ENCODE results near the gene CCSER2. TPM values are rescaled to one million over a fixed set of nuclear protein-coding genes. Genes with fewer than 3 reads are reported as not detected.
A peak's percentile ranks its signal among the peaks of the same experiment; 100 is the strongest.
"Not testable (repeated sequence)": the region's sequence is repeated elsewhere in the genome, so short reads cannot be mapped to it uniquely, and the experiment has no call there.

Gene CCSER2
- total RNA-seq, 6 experiments from 2014 or later: 18.2 to 28.8 (median 25.9) TPM

DNA sequence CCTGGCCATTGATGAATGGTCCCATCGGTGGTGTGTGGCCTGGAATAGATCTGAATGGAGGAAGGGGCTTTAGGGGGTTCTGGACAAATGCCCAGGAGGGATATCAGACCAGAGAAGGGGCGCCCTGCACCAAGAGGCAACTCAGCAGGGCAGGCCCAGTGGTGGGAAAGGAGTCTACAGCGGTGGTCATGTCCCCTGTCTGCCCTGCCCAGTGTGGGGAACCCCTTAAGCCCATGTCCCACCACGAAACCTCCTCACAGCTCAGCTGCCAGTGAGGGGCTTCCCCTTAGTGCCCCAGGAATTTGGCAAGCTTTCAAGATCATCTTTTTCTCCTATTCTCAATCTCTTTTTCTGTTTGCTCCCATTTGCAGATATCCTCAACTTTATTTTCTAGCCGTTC, 14.1 kb upstream of the CCSER2 start:
- ATAC-seq: peak in 1 of 4 donors; percentile 21
- intact Hi-C loops (cut with DNase I): no loop called here
- H3K36me3 ChIP-seq: no peaks in the 10 kb centered on the region

DNA sequence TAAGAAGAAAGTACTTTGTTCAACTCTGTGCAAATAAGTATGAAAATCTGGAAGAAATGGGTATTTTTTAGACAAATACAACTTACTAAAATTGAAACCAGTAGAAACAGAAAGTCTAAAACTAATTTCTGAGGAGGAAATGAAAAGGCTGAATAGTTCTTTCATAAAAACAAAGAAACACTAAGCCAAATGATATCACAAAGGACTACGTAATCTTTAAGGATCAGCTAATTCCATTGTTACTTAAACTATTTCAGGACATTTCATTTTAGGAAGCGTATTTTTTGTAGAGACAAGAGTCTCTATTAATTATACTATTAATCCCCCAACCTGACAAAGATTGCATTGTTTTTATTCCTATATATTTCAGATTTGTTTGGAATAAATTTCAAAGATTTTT, 11.2 kb upstream of the CCSER2 start:
- ATAC-seq (no peak), DNase-seq (no peak)
- Histone ChIP-seq H3K36me3 (no peaks in the 10 kb centered on the region), H3K27me3 (no peaks in the 10 kb centered on the region), H3K9me3 (no peaks in the 10 kb centered on the region), H3K4me1 (no peaks in the 10 kb centered on the region), H3K27ac (no peak overlapping the region), H3K4me3 (no peak overlapping the region)
- 29% methylated on average over 2 of the region's 2 CpGs for WGBS (ENCODE audit: insufficient coverage, low coverage, low lambda C conversion rate, missing lambda C conversion rate)
- intact Hi-C loops (cut with DNase I): no loop called here
- TF ChIP-seq, protein P1, sequence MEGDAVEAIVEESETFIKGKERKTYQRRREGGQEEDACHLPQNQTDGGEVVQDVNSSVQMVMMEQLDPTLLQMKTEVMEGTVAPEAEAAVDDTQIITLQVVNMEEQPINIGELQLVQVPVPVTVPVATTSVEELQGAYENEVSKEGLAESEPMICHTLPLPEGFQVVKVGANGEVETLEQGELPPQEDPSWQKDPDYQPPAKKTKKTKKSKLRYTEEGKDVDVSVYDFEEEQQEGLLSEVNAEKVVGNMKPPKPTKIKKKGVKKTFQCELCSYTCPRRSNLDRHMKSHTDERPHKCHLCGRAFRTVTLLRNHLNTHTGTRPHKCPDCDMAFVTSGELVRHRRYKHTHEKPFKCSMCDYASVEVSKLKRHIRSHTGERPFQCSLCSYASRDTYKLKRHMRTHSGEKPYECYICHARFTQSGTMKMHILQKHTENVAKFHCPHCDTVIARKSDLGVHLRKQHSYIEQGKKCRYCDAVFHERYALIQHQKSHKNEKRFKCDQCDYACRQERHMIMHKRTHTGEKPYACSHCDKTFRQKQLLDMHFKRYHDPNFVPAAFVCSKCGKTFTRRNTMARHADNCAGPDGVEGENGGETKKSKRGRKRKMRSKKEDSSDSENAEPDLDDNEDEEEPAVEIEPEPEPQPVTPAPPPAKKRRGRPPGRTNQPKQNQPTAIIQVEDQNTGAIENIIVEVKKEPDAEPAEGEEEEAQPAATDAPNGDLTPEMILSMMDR (IDR thresholded peaks at IDR 0.05): no peak

More for the DNA sequence above, 14.1 kb upstream of the CCSER2 start:
- 83% methylated on average over 2 of the region's 5 CpGs for WGBS (ENCODE audit: insufficient coverage, low coverage, low lambda C conversion rate, missing lambda C conversion rate)
- Histone ChIP-seq H3K9me3 (no peaks in the 10 kb centered on the region), H3K4me1 (no peaks in the 10 kb centered on the region), H3K27ac (no peak overlapping the region), H3K4me3 (no peak overlapping the region), H3K27me3 (no peaks in the 10 kb centered on the region)
- DNase-seq: no peak
- TF ChIP-seq POLR2A (IDR thresholded peaks at IDR 0.05): no peak
- TF ChIP-seq, protein P1 (IDR thresholded peaks at IDR 0.05): no peak

DNA sequence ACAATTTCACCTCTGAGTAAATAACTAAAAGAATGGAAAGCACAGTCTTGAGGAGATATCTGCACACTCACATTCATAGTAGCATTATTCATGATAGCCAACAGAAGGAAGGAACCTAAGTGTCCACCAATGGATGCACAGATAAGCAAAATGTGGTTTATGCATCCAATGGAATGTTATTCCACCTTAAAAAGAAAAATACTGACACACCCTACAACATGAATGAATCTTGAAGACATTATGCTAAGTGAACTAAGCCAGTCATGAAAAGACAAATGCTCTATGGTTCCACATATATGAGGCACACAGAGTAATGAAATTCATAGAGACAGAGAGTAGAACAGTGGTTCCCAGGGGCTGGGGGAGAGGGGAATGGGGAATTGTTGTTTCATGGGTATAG, 6.5 kb upstream of the CCSER2 start:
- no peak for ATAC-seq
- intact Hi-C loops (cut with DNase I): no loop called here
- TF ChIP-seq, protein P1 (IDR thresholded peaks at IDR 0.05): no peak
- no peak for TF ChIP-seq POLR2A (IDR thresholded peaks at IDR 0.05)

DNA sequence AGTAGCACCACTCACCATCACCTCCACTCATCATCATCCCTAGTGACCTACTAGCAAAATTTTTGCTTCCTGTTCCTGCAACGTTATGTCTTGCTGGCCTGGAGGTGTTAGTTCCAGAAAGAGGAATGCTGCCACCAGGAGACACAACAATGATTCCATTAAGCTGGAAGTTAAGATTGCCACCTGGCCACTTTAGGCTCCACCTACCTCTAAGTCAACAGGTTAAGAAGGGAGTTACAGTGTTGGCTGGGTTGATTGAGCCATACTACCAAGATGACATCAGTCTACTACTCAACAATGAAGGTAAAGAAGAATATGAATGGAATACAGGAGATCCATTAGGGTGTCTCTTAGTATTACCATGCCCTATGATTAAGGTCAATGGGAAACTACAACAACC, 4.8 kb upstream of the CCSER2 start:
- 44% methylated on average over 1 of the region's 1 CpG for WGBS (ENCODE audit: insufficient coverage, low coverage, low lambda C conversion rate, missing lambda C conversion rate)
- ATAC-seq, H3K27me3 ChIP-seq: not testable (repeated sequence)

More for the DNA sequence above, 6.5 kb upstream of the CCSER2 start:
- no peak overlapping the region for H3K27ac ChIP-seq
- no peaks in the 10 kb centered on the region for H3K27me3 ChIP-seq
- DNase-seq: no peak
- H3K4me1 ChIP-seq: no peaks in the 10 kb centered on the region
- H3K4me3 ChIP-seq: no peak overlapping the region
- no peaks in the 10 kb centered on the region for H3K9me3 ChIP-seq
- H3K36me3 ChIP-seq: no peaks in the 10 kb centered on the region

DNA sequence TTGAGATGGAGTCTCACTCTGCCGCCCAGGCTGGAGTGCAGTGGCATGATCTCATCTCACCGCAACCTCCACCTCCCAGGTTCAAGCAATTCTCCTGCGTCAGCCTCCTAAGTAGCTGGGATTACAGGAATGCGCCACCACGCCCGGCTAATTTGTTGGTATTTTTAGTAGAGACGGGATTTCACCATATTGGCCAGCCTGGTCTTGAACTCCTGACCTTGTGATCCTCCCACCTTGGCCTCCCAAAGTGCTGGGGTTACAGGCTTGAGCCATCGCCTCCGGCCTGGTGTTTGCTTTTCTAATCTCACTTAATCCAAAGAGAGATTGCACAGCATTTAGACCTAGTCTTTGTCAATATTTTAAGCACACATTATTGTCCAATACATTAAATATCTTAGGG, 1.4 kb upstream of the CCSER2 start:
- H3K4me3 ChIP-seq; H3K27me3 ChIP-seq; H3K36me3 ChIP-seq; intact Hi-C loops (cut with DNase I); H3K9me3 ChIP-seq; ATAC-seq; DNase-seq; H3K27ac ChIP-seq: not testable (repeated sequence)
- peaks cover 0 to 12% (median 0%) of the 10 kb centered on the region in 4 donors for H3K4me1 ChIP-seq
- WGBS (ENCODE audit: insufficient coverage, low coverage, low lambda C conversion rate, missing lambda C conversion rate): 72% methylated on average over 9 of the region's 9 CpGs

More for the DNA sequence above, 4.8 kb upstream of the CCSER2 start:
- H3K36me3 ChIP-seq; H3K4me1 ChIP-seq; H3K27ac ChIP-seq; H3K9me3 ChIP-seq; intact Hi-C loops (cut with DNase I); DNase-seq; H3K4me3 ChIP-seq: not testable (repeated sequence)

DNA sequence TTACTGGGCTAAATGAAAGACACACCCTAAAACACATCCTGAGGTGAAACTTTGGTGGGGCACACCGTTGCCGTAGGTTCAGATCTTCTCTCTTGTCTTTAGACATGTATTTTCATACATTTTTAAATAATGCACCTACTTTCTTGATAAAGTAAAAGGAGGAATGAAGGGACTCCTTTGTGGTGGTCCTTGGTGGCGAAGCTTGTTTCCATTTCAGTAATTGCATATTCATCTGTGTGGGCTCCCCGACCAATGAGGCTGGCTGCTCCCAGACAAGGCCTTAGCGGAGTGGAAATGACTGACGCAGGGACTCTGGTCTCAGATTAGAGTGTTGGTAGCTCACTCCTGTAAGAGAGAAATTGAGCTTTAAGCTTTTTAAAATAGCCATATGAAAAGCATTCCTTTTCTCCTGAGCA, 815 bp downstream of the CCSER2 start:
- H3K4me1 ChIP-seq: peaks cover 0 to 12% (median 0%) of the 10 kb centered on the region in 4 donors
- DNase-seq (peak in 1 of 3 donors; percentile 31), ATAC-seq (peak in 1 of 4 donors; percentile 11)
- intact Hi-C loops (cut with DNase I): no loop called here
- H3K4me3 ChIP-seq: peak overlapping the region; percentile 86 to 96 (median 90)
- TF ChIP-seq, protein P1 (IDR thresholded peaks at IDR 0.05): no peak
- no peak for TF ChIP-seq POLR2A (IDR thresholded peaks at IDR 0.05)
- 5% methylated on average over 6 of the region's 6 CpGs for WGBS (ENCODE audit: insufficient coverage, low coverage, low lambda C conversion rate, missing lambda C conversion rate)
- no peaks in the 10 kb centered on the region for H3K36me3 ChIP-seq
- no peaks in the 10 kb centered on the region for H3K27me3 ChIP-seq
- H3K27ac ChIP-seq: peak overlapping the region; percentile 89 to 97 (median 93)
- no peaks in the 10 kb centered on the region for H3K9me3 ChIP-seq

All from right lobe of liver (tissue), 6 donors.